Mesenchymal stem cell (in vitro differentiated cells and primary cell): ENCODE results near the gene FRMD4A.

Source experiments
- DNase-seq: peaks from one replicate; pipeline ENCODE4 v3.0.0-alpha.2; 2013
- H2AFZ ChIP-seq: one replicate; pipeline ENCODE4 v1.6.1; 2013; ENCODE audit warnings: low read depth, mild to moderate bottlenecking, control low read depth, inconsistent platforms, low read length, moderate library complexity
- H2AK5ac ChIP-seq: 2 replicates; pipeline ENCODE4 v1.6.1; 2013; ENCODE audit warnings: low read length, moderate library complexity, mild to moderate bottlenecking, inconsistent platforms; ENCODE audit not compliant: severe bottlenecking
- H2BK120ac ChIP-seq: one replicate; pipeline ENCODE4 v1.6.1; 2013; ENCODE audit warnings: low read depth, mild to moderate bottlenecking, inconsistent platforms, low read length, moderate library complexity
- H2BK12ac ChIP-seq, 2 experiments: one replicate each; pipeline ENCODE4 v1.6.1; 2013; ENCODE audit warnings: inconsistent platforms in 2 of 2, low read length in 2 of 2, mild to moderate bottlenecking in 2 of 2, moderate library complexity in 2 of 2, control low read depth in 1 of 2
- H2BK15ac ChIP-seq: one replicate; pipeline ENCODE4 v1.6.1; 2013; ENCODE audit warnings: mild to moderate bottlenecking, low read depth, inconsistent platforms; ENCODE audit not compliant: poor library complexity, severe bottlenecking
- H2BK5ac ChIP-seq: 2 replicates; pipeline ENCODE4 v1.6.1; 2013; ENCODE audit warnings: low read depth, mild to moderate bottlenecking, low read length, control low read depth, inconsistent platforms; ENCODE audit not compliant: poor library complexity, severe bottlenecking
- H3K14ac ChIP-seq, 2 experiments: one replicate each; pipeline ENCODE4 v1.6.1; 2013; ENCODE audit warnings: inconsistent platforms in 2 of 2, low read length in 2 of 2, control low read depth in 1 of 2, mild to moderate bottlenecking in 1 of 2, moderate library complexity in 1 of 2
- H3K18ac ChIP-seq, 2 experiments: one replicate each; pipeline ENCODE4 v1.6.1; 2013; ENCODE audit warnings: inconsistent platforms in 2 of 2, low read length in 2 of 2, control low read depth in 1 of 2, low read depth in 1 of 2, mild to moderate bottlenecking in 1 of 2
- H3K23ac ChIP-seq, 2 experiments: one replicate each; pipeline ENCODE4 v1.6.1; 2013; ENCODE audit warnings: inconsistent platforms in 2 of 2, low read length in 2 of 2, mild to moderate bottlenecking in 2 of 2, moderate library complexity in 2 of 2, control low read depth in 1 of 2
- H3K27ac ChIP-seq: 2 replicates; pipeline ENCODE4 v1.5.1; 2013; ENCODE audit warnings: mild to moderate bottlenecking, moderate library complexity, low read length, control low read depth, inconsistent platforms; ENCODE audit not compliant: poor library complexity, severe bottlenecking
- H3K27me3 ChIP-seq, 2 experiments: 2 replicates each; pipeline versions ENCODE4 v1.6.1 to v1.7.0; 2013; ENCODE audit warnings: low read length in 2 of 2, mild to moderate bottlenecking in 2 of 2, moderate library complexity in 2 of 2, control low read depth in 1 of 2, inconsistent platforms in 1 of 2; ENCODE audit not compliant: control insufficient read depth in 1 of 2, insufficient read depth in 1 of 2
- H3K36me3 ChIP-seq, 2 experiments: 2 replicates each; pipeline versions ENCODE4 v1.6.1 to v1.7.0; 2013; ENCODE audit warnings: low read length in 2 of 2, control low read depth in 1 of 2, inconsistent platforms in 1 of 2, low read depth in 1 of 2, mild to moderate bottlenecking in 1 of 2; ENCODE audit not compliant: insufficient read depth in 2 of 2, control insufficient read depth in 1 of 2
- H3K4ac ChIP-seq, 2 experiments: one replicate each; pipeline ENCODE4 v1.6.1; 2013; ENCODE audit warnings: inconsistent platforms in 2 of 2, low read length in 2 of 2, mild to moderate bottlenecking in 2 of 2, moderate library complexity in 2 of 2, control low read depth in 1 of 2, low read depth in 1 of 2
- H3K4me1 ChIP-seq: 2 replicates; pipeline ENCODE4 v1.6.1; 2013; ENCODE audit warnings: low read depth, low read length, control low read depth; ENCODE audit not compliant: control insufficient read depth, insufficient read depth
- H3K4me2 ChIP-seq: 2 replicates; pipeline ENCODE4 v1.6.1; 2013; ENCODE audit warnings: low read length, mild to moderate bottlenecking, inconsistent platforms; ENCODE audit not compliant: poor library complexity, severe bottlenecking
- H3K4me3 ChIP-seq, 2 experiments: 2 replicates each; pipeline versions ENCODE4 v1.5.1 to v1.7.0; 2013; ENCODE audit warnings: low read length in 2 of 2, mild to moderate bottlenecking in 2 of 2, control low read depth in 1 of 2, low read depth in 1 of 2; ENCODE audit not compliant: insufficient read depth in 1 of 2
- H3K79me1 ChIP-seq: replicated peaks from 2 replicates; pipeline ENCODE4 v1.6.1; 2013; ENCODE audit warnings: mild to moderate bottlenecking, control low read depth, low read length, inconsistent platforms; ENCODE audit not compliant: poor library complexity, severe bottlenecking
- H3K9ac ChIP-seq: 2 replicates; pipeline ENCODE4 v1.7.0; 2013; ENCODE audit warnings: mild to moderate bottlenecking, low read length, moderate library complexity
- H3K9me3 ChIP-seq: 2 replicates; pipeline ENCODE4 v1.7.0; 2013; ENCODE audit warnings: mild to moderate bottlenecking, low read length; ENCODE audit not compliant: control insufficient read depth
- H4K8ac ChIP-seq: one replicate; pipeline ENCODE4 v1.6.1; 2013; ENCODE audit warnings: inconsistent platforms, mild to moderate bottlenecking, low read length, moderate library complexity
- H4K91ac ChIP-seq: one replicate; pipeline ENCODE4 v1.6.1; 2013; ENCODE audit warnings: mild to moderate bottlenecking, low read length, inconsistent platforms
- WGBS: methylation state at CpG from one replicate; pipeline ENCODE4 v1.1.7; 2013; ENCODE audit warnings: mixed read lengths; 5-methylcytosine and 5-hydroxymethylcytosine counted together

Gene FRMD4A

GRCh38 chr10:14179251-14179650, 151.5 kb downstream of the FRMD4A start:
- no peak for DNase-seq
- no peaks in the 10 kb centered on the region for H3K79me1 ChIP-seq
- no peak overlapping the region for H2BK15ac ChIP-seq
- H3K4me3 ChIP-seq: no peak overlapping the region
- no CpG with 5 or more reads among the region's 2 CpGs for WGBS
- no peak overlapping the region for H3K14ac ChIP-seq
- no peak overlapping the region for H2AFZ ChIP-seq
- no peak overlapping the region for H2BK5ac ChIP-seq
- H3K18ac ChIP-seq: no peak overlapping the region
- H3K23ac ChIP-seq: no peak overlapping the region
- no peak overlapping the region for H3K4me2 ChIP-seq
- no peaks in the 10 kb centered on the region for H3K9me3 ChIP-seq
- no peak overlapping the region for H3K27ac ChIP-seq
- no peaks in the 10 kb centered on the region for H3K36me3 ChIP-seq
- H4K91ac ChIP-seq: no peak overlapping the region
- no peak overlapping the region for H2BK120ac ChIP-seq
- H3K9ac ChIP-seq: no peak overlapping the region
- peaks cover 7 to 86% of the 10 kb centered on the region in 2 experiments for H3K27me3 ChIP-seq
- H3K4me1 ChIP-seq: peaks cover 3% of the 10 kb centered on the region
- no peak overlapping the region for H4K8ac ChIP-seq
- H3K4ac ChIP-seq: no peak overlapping the region
- no peak overlapping the region for H2AK5ac ChIP-seq
- no peak overlapping the region for H2BK12ac ChIP-seq

GRCh38 chr10:14173706-14174594, 156.8 kb downstream of the FRMD4A start:
- Histone ChIP-seq H3K14ac (no peak overlapping the region), H4K91ac (no peak overlapping the region), H2BK5ac (no peak overlapping the region), H3K18ac (no peak overlapping the region), H3K23ac (no peak overlapping the region), H3K9ac (peak overlapping the region; percentile 42), H3K36me3 (no peaks in the 10 kb centered on the region), H2BK12ac (no peak overlapping the region), H2AFZ (peak overlapping the region; percentile 87), H3K4me1 (peaks cover 1% of the 10 kb centered on the region), H2BK15ac (no peak overlapping the region), H3K79me1 (no peaks in the 10 kb centered on the region), H2AK5ac (no peak overlapping the region), H3K4ac (no peak overlapping the region), H3K4me3 (peak overlapping the region; percentile 54 to 77), H3K9me3 (no peaks in the 10 kb centered on the region), H4K8ac (no peak overlapping the region), H3K27ac (no peak overlapping the region), H3K4me2 (peak overlapping the region; percentile 93), H3K27me3 (peaks cover 9 to 96% of the 10 kb centered on the region in 2 experiments), H2BK120ac (no peak overlapping the region)
- peak; percentile 31 for DNase-seq
- 4% methylated on average over 32 of the region's 32 CpGs for WGBS

- H3K4me2 ChIP-seq: peak overlapping the region; percentile 93
- H3K4ac ChIP-seq: no peak overlapping the region
- H4K91ac ChIP-seq: no peak overlapping the region
- H4K8ac ChIP-seq: no peak overlapping the region
- H3K14ac ChIP-seq: no peak overlapping the region
- H3K27ac ChIP-seq: no peak overlapping the region
- no peak overlapping the region for H2AK5ac ChIP-seq
- H3K79me1 ChIP-seq: no peaks in the 10 kb centered on the region
- no peak overlapping the region for H3K23ac ChIP-seq
- no peak overlapping the region for H2BK12ac ChIP-seq
- no peak for DNase-seq
- WGBS: 9% methylated on average over 5 of the region's 6 CpGs
- no peak overlapping the region for H2BK120ac ChIP-seq
- no peak overlapping the region for H2BK15ac ChIP-seq
- H3K9ac ChIP-seq: peak overlapping the region; percentile 42
- H2BK5ac ChIP-seq: no peak overlapping the region
- peaks cover 1% of the 10 kb centered on the region for H3K4me1 ChIP-seq
- H3K18ac ChIP-seq: no peak overlapping the region
- no peaks in the 10 kb centered on the region for H3K36me3 ChIP-seq
- no peaks in the 10 kb centered on the region for H3K9me3 ChIP-seq
- peaks cover 9 to 97% of the 10 kb centered on the region in 2 experiments for H3K27me3 ChIP-seq
- H3K4me3 ChIP-seq: peak overlapping the region; percentile 54 to 77
- H2AFZ ChIP-seq: peak overlapping the region; percentile 87
Observed at GRCh38 chr10:14173391-14173705, 157.4 kb downstream of the FRMD4A start.

- H2BK5ac ChIP-seq: no peak overlapping the region
- no peak overlapping the region for H3K9ac ChIP-seq
- no peak overlapping the region for H4K8ac ChIP-seq
- no peak overlapping the region for H3K27ac ChIP-seq
- H3K4me2 ChIP-seq: no peak overlapping the region
- H4K91ac ChIP-seq: no peak overlapping the region
- H3K9me3 ChIP-seq: no peaks in the 10 kb centered on the region
- peaks cover 2% of the 10 kb centered on the region for H3K79me1 ChIP-seq
- no peak overlapping the region for H2BK120ac ChIP-seq
- no peaks in the 10 kb centered on the region for H3K36me3 ChIP-seq
- no peak overlapping the region for H3K14ac ChIP-seq
- H3K4me1 ChIP-seq: peaks cover 4% of the 10 kb centered on the region
- WGBS: 90% methylated on average over 13 of the region's 13 CpGs
- H3K4ac ChIP-seq: no peak overlapping the region
- no peak overlapping the region for H3K4me3 ChIP-seq
- H3K23ac ChIP-seq: no peak overlapping the region
- H2BK12ac ChIP-seq: no peak overlapping the region
- DNase-seq: no peak
- no peak overlapping the region for H3K18ac ChIP-seq
- peaks cover 16 to 97% of the 10 kb centered on the region in 2 experiments for H3K27me3 ChIP-seq
- H2AFZ ChIP-seq: no peak overlapping the region
- no peak overlapping the region for H2BK15ac ChIP-seq
- H2AK5ac ChIP-seq: no peak overlapping the region
Observed at GRCh38 chr10:14172336-14172950, 158.3 kb downstream of the FRMD4A start.
